UCSD-AML1 (cell line): ENCODE measurements around the gene DCLK1.

Experiments
- DNase-seq: peaks from one replicate; lab custom pipeline; 2025; ENCODE audit not compliant: unreplicated experiment; lab: John Stamatoyannopoulos, UW

DCLK1 gene

GRCh38 chr13:35722458-35723052 is 408.6 kb downstream of the DCLK1 start:
- peak; percentile 17 for DNase-seq

DNA sequence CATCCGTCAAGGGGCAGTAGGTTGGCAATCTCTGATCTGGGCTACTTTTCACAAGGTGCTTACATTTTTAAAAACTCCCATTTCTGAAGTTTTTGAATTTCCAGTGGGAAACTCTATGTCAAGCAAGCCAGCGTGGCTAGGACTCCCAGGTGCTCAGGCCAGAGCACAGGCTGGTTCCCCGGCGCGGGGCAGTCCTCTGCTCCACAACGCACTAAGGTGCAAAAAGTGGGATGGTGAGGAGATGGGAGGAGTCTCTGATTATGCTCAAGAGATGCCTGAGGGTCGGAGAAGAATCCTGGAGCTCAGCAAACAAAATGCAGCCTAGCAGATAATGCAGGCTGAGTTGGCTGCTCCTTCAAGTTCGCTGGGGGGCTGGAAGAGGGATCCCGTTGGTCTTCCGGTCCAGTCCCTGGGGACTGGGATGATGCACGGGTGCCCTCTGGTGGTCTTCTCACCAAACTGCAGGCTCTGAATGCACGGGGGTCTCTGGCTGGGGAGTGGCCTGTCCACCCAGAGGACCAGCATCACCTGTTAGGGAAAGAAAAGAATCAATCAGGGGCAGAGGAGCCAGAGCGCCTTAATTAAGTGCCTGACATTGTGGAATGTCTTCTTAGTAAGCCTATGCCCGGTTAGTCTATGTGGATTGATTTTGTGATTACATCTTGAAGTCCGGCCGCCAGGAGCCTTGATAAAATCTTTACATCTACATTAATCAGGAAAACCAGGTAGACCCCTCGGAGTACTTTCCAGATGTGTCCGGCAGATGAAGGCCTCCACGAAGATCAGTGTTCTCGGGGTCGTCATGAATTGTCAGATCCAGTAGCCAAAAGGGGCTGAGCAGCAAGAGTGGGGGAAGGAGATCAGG is 410.3 kb downstream of the DCLK1 start:
- peak; percentile 33 for DNase-seq

DNA sequence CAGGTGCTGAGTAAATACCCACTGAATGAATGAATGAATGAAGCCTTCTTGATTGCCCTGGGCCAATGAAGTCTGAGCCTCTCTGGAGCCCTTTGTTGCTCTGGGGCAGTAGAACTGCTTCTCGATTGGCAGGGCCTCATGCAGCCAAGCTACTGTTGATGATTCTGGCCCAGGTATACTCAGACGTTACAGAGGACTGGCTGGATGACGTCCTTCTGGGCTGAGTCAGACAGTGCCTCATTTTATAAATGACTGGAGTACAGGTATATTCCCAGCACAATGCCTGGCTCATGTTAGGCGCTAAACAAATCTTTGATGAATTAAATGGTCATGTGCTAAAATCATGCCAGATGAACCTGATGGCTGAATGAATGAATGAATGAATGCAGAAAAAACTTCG is 410.9 kb downstream of the DCLK1 start:
- DNase-seq = no peak
